ENCODE measurements around the gene SATL1.

DNA sequence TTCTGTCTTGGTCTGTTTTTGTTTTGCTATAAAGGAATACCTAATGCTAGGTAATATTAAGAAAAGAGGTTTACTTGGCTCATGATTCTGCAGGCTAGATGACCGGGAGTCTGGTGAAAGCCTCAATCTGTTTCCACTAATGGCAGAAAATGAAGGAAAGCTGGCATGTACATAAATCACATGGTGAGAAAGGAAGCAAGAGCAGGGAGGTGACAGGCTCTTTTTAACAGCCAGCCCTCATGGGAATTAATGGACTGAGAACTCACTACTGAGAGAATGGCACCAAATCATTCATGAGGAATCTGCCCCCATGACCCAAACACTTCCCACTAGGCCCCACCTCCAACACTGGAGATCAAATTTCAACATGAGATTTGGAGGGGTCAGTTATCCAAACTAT is 27.6 kb downstream of the SATL1 start:
- TF ChIP-seq MYC (IDR thresholded peaks at IDR 0.05; ENCODE audit: low read depth, low read length): no peak
- TF ChIP-seq MYC (CRISPR knock-in tag; IDR thresholded peaks at IDR 0.05; ENCODE audit: borderline replicate concordance, low read depth): no peak
- no peak for TF ChIP-seq MCM5 (IDR thresholded peaks at IDR 0.05; ENCODE audit: low read depth)
- TF ChIP-seq EZH2 (IDR thresholded peaks at IDR 0.05; ENCODE audit: borderline replicate concordance, low read depth, low read length): no peak
- no peak for TF ChIP-seq FOXK1 (CRISPR knock-in tag; IDR thresholded peaks at IDR 0.05; ENCODE audit: borderline replicate concordance)
- no peak for TF ChIP-seq YY1 (IDR thresholded peaks at IDR 0.05; ENCODE audit: borderline replicate concordance in 1 of 3, control insufficient read depth in 1 of 3, extremely low read depth in 1 of 3, insufficient read depth in 3 of 3, insufficient read length in 1 of 3, insufficient replicate concordance in 2 of 3, low read depth in 1 of 3, low read length in 2 of 3)
- TF ChIP-seq, protein P1, sequence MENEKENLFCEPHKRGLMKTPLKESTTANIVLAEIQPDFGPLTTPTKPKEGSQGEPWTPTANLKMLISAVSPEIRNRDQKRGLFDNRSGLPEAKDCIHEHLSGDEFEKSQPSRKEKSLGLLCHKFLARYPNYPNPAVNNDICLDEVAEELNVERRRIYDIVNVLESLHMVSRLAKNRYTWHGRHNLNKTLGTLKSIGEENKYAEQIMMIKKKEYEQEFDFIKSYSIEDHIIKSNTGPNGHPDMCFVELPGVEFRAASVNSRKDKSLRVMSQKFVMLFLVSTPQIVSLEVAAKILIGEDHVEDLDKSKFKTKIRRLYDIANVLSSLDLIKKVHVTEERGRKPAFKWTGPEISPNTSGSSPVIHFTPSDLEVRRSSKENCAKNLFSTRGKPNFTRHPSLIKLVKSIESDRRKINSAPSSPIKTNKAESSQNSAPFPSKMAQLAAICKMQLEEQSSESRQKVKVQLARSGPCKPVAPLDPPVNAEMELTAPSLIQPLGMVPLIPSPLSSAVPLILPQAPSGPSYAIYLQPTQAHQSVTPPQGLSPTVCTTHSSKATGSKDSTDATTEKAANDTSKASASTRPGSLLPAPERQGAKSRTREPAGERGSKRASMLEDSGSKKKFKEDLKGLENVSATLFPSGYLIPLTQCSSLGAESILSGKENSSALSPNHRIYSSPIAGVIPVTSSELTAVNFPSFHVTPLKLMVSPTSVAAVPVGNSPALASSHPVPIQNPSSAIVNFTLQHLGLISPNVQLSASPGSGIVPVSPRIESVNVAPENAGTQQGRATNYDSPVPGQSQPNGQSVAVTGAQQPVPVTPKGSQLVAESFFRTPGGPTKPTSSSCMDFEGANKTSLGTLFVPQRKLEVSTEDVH (IDR thresholded peaks at IDR 0.05; ENCODE audit: low read depth, partially characterized antibody): no peak
- no peak for TF ChIP-seq ZNF324 (CRISPR knock-in tag; IDR thresholded peaks at IDR 0.05)
- TF ChIP-seq, protein P2, sequence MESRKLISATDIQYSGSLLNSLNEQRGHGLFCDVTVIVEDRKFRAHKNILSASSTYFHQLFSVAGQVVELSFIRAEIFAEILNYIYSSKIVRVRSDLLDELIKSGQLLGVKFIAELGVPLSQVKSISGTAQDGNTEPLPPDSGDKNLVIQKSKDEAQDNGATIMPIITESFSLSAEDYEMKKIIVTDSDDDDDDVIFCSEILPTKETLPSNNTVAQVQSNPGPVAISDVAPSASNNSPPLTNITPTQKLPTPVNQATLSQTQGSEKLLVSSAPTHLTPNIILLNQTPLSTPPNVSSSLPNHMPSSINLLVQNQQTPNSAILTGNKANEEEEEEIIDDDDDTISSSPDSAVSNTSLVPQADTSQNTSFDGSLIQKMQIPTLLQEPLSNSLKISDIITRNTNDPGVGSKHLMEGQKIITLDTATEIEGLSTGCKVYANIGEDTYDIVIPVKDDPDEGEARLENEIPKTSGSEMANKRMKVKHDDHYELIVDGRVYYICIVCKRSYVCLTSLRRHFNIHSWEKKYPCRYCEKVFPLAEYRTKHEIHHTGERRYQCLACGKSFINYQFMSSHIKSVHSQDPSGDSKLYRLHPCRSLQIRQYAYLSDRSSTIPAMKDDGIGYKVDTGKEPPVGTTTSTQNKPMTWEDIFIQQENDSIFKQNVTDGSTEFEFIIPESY (CRISPR knock-in tag; IDR thresholded peaks at IDR 0.05): no peak
- TF ChIP-seq, protein P3, sequence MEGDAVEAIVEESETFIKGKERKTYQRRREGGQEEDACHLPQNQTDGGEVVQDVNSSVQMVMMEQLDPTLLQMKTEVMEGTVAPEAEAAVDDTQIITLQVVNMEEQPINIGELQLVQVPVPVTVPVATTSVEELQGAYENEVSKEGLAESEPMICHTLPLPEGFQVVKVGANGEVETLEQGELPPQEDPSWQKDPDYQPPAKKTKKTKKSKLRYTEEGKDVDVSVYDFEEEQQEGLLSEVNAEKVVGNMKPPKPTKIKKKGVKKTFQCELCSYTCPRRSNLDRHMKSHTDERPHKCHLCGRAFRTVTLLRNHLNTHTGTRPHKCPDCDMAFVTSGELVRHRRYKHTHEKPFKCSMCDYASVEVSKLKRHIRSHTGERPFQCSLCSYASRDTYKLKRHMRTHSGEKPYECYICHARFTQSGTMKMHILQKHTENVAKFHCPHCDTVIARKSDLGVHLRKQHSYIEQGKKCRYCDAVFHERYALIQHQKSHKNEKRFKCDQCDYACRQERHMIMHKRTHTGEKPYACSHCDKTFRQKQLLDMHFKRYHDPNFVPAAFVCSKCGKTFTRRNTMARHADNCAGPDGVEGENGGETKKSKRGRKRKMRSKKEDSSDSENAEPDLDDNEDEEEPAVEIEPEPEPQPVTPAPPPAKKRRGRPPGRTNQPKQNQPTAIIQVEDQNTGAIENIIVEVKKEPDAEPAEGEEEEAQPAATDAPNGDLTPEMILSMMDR (IDR thresholded peaks at IDR 0.05 in 2 of 3, conservative IDR thresholded peaks at IDR 0.05 in 1 of 3; ENCODE audit: insufficient read depth in 2 of 3, low read depth in 1 of 3, low read length in 3 of 3): no peak

Data from K562 (cell line).